ENCODE measurements around the gene MDH1. TPM values are rescaled to one million over a fixed set of nuclear protein-coding genes. Genes with fewer than 3 reads are reported as not detected.
A peak's percentile ranks its signal among the peaks of the same experiment; 100 is the strongest.

Gene MDH1
- total RNA-seq (1,000 to 10,000 TPM; 1,047 to 1,698 (median 1,599) TPM), polyA plus RNA-seq (1,000 to 10,000 TPM; 1,017 to 1,192 TPM)
- long read RNA-seq, donor 1, transcript MDH1-214 (2 exons, 552 nt) = minor isoform, 6 of 1,611 reads
- long read RNA-seq, donor 1, transcript MDH1-215 (9 exons, 1,443 nt) = minor isoform, 10 of 1,611 reads
- long read RNA-seq, donor 1, transcript MDH1-201 (9 exons, 1,650 nt) = major isoform, 1,546 of 1,611 reads
- long read RNA-seq, donor 1, partial matches to known transcripts = 20 of 1,611 reads
- long read RNA-seq, donor 1, other reads (novel, unspliced or antisense) = 25 of 1,611 reads
- long read RNA-seq, donor 2, transcript MDH1-213 (4 exons, 893 nt) = minor isoform, 5 of 2,606 reads
- long read RNA-seq, donor 2, transcript MDH1-201 (9 exons, 1,650 nt) = major isoform, 2,491 of 2,606 reads
- long read RNA-seq, donor 2, transcript MDH1-215 (9 exons, 1,443 nt) = minor isoform, 25 of 2,606 reads
- long read RNA-seq, donor 2, transcript MDH1-214 (2 exons, 552 nt) = minor isoform, 6 of 2,606 reads
- long read RNA-seq, donor 2, partial matches to known transcripts = 45 of 2,606 reads
- long read RNA-seq, donor 2, other reads (novel, unspliced or antisense) = 33 of 2,606 reads
- long read RNA-seq, donor 3, transcript MDH1-215 (9 exons, 1,443 nt) = minor isoform, 38 of 3,545 reads
- long read RNA-seq, donor 3, transcript MDH1-213 (4 exons, 893 nt) = minor isoform, 12 of 3,545 reads
- long read RNA-seq, donor 3, transcript MDH1-201 (9 exons, 1,650 nt) = major isoform, 3,389 of 3,545 reads
- long read RNA-seq, donor 3, partial matches to known transcripts = 57 of 3,545 reads
- long read RNA-seq, donor 3, other reads (novel, unspliced or antisense) = 48 of 3,545 reads

- Histone ChIP-seq H3K27ac (peak within 1 kb of the TSS; percentile 85 to 98 (median 95)), H3K27me3 (no peaks in the 10 kb centered on the region), H3K36me3 (peaks cover 0 to 27% (median 2%) of the 10 kb centered on the region in 9 donors), H3K4me3 (peak within 1 kb of the TSS; percentile 66 to 99 (median 86)), H3K9me3 (no peaks in the 10 kb centered on the region), H3K4me1 (peaks cover 0 to 64% (median 32%) of the 10 kb centered on the region in 9 donors)
- 0% methylated on average over 44 of the region's 44 CpGs for WGBS, 2 donors
- intact Hi-C loops (cut with DNase I) = loop anchor here in 1 of 10 donors (10.0 kb wide), 1 partner anchor 256 kb away; the partner anchor contains the start of gene UGP2
- no peak for TF ChIP-seq CTCF (IDR thresholded peaks at IDR 0.05)
- ATAC-seq = peak; percentile 92 to 96 (median 94)
- peak; percentile 91 to 96 for DNase-seq
These were observed at the start of gene MDH1, which contains the start of gene WDPCP for GRCh38 chr2:63588385-63589147. MDH1 (plus strand) TSS chr2:63588963; CDS start chr2:63589044, 81 bp downstream. WDPCP (minus strand) TSS chr2:63588477; CDS start chr2:63588271, 206 bp downstream.

- DNase-seq (no peak), ATAC-seq (no peak)
- peaks cover 0 to 2% (median 0%) of the 10 kb centered on the region in 9 donors for H3K4me1 ChIP-seq
- no peaks in the 10 kb centered on the region for H3K27me3 ChIP-seq
- H3K27ac ChIP-seq = no peak overlapping the region
- no peak for TF ChIP-seq CTCF (IDR thresholded peaks at IDR 0.05)
- peaks cover 0 to 16% (median 0%) of the 10 kb centered on the region in 11 donors for H3K9me3 ChIP-seq
- intact Hi-C loops (cut with DNase I) = no loop called here
- H3K4me3 ChIP-seq = no peak overlapping the region
- WGBS, 2 donors = 92 to 93% methylated on average over 6 of the region's 6 CpGs
- no peaks in the 10 kb centered on the region for H3K36me3 ChIP-seq
These were observed 49.2 kb upstream of the MDH1 start for GRCh38 chr2:63539416-63540162.

- Histone ChIP-seq H3K27ac (no peak overlapping the region), H3K27me3 (no peaks in the 10 kb centered on the region), H3K4me3 (no peak overlapping the region), H3K36me3 (no peaks in the 10 kb centered on the region), H3K4me1 (peaks cover 0 to 3% (median 0%) of the 10 kb centered on the region in 9 donors), H3K9me3 (peaks cover 0 to 12% (median 0%) of the 10 kb centered on the region in 11 donors)
- no peak for ATAC-seq
- DNase-seq = no peak
- 100% methylated on average over 1 of the region's 1 CpG for WGBS, 2 donors
- TF ChIP-seq CTCF (IDR thresholded peaks at IDR 0.05) = peak in 8 of 9 donors; percentile 12 to 66 (median 56)
- intact Hi-C loops (cut with DNase I) = no loop called here
These were observed 44.6 kb upstream of the MDH1 start for GRCh38 chr2:63544017-63544627.

All from heart right ventricle (tissue), 16 donors.